ENCODE data around the gene GSTK1.

GRCh38 chr7:143295870-143296269 is 32.6 kb downstream of the GSTK1 start:
- no peak for TF ChIP-seq CTCF (IDR thresholded peaks at IDR 0.05 in 2 of 3, conservative IDR thresholded peaks at IDR 0.05 in 1 of 3; ENCODE audit: control insufficient read depth in 2 of 3, extremely low read depth in 1 of 3, insufficient read depth in 1 of 3, low read depth in 3 of 3, low read length in 3 of 3)
- no peak for TF ChIP-seq NFYB (IDR thresholded peaks at IDR 0.05; ENCODE audit: insufficient read depth, low read depth, low read length)
- TF ChIP-seq, protein P1, sequence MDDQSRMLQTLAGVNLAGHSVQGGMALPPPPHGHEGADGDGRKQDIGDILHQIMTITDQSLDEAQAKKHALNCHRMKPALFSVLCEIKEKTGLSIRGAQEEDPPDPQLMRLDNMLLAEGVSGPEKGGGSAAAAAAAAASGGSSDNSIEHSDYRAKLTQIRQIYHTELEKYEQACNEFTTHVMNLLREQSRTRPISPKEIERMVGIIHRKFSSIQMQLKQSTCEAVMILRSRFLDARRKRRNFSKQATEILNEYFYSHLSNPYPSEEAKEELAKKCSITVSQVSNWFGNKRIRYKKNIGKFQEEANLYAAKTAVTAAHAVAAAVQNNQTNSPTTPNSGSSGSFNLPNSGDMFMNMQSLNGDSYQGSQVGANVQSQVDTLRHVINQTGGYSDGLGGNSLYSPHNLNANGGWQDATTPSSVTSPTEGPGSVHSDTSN (IDR thresholded peaks at IDR 0.05; ENCODE audit: insufficient replicate concordance, low read depth, low read length), result no peak
- TF ChIP-seq SPI1 (IDR thresholded peaks at IDR 0.05; ENCODE audit: borderline replicate concordance, insufficient read depth, low read depth, low read length), result no peak
- TF ChIP-seq SIN3A (IDR thresholded peaks at IDR 0.05; ENCODE audit: low read depth, low read length), result no peak
- TF ChIP-seq MEF2B (IDR thresholded peaks at IDR 0.05; ENCODE audit: partially characterized antibody, poor library complexity, severe bottlenecking), result no peak
- TF ChIP-seq POLR2A (IDR thresholded peaks at IDR 0.05; ENCODE audit: low read depth, low read length), result no peak
- no peak for TF ChIP-seq NR2C2 (IDR thresholded peaks at IDR 0.05; ENCODE audit: borderline replicate concordance, control insufficient read depth, insufficient read length, low read depth)
- TF ChIP-seq, protein P2, sequence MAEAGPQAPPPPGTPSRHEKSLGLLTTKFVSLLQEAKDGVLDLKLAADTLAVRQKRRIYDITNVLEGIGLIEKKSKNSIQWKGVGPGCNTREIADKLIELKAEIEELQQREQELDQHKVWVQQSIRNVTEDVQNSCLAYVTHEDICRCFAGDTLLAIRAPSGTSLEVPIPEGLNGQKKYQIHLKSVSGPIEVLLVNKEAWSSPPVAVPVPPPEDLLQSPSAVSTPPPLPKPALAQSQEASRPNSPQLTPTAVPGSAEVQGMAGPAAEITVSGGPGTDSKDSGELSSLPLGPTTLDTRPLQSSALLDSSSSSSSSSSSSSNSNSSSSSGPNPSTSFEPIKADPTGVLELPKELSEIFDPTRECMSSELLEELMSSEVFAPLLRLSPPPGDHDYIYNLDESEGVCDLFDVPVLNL (IDR thresholded peaks at IDR 0.05; ENCODE audit: low read depth, low read length), result no peak
- TF ChIP-seq YY1 (IDR thresholded peaks at IDR 0.05; ENCODE audit: low read depth, low read length), result no peak
- no peak for TF ChIP-seq NRF1 (conservative IDR thresholded peaks at IDR 0.05; ENCODE audit: low read depth, low read length)
- TF ChIP-seq TCF7 (IDR thresholded peaks at IDR 0.05; ENCODE audit: borderline replicate concordance), result no peak
